ENCODE measurements around the gene DNAH6. TPM values are rescaled to one million over a fixed set of nuclear protein-coding genes. Genes with fewer than 3 reads are reported as not detected.

The DNAH6 gene
- total RNA-seq, 1 experiment from 2014 or later, result 1.6 TPM

- ATAC-seq (no peak), DNase-seq (ENCODE audit: low read depth, low spot score) (no peak)
- H3K9me2 ChIP-seq (ENCODE audit: insufficient read depth), result no peaks in the 10 kb centered on the region
- H3K27ac ChIP-seq (ENCODE audit: low read depth, low read length), result no peak overlapping the region
- RAD21 ChIA-PET (ENCODE audit: low non-redundant PET in 1 of 2, low total read pairs in 2 of 2, uncharacterized antibody in 2 of 2, unreplicated experiment in 2 of 2), result no interaction called here
- H3K9me3 ChIP-seq (ENCODE audit: control insufficient read depth in 1 of 2, insufficient read depth in 1 of 2, low read depth in 1 of 2, low read length in 2 of 2), result no peaks in the 10 kb centered on the region
- H3K36me3 ChIP-seq (ENCODE audit: control insufficient read depth in 1 of 2, insufficient read depth in 2 of 2, low read length in 2 of 2), result no peaks in the 10 kb centered on the region
- BruUV-seq (replicated peaks), result no TSS peak
- POLR2A ChIA-PET, result no interaction called here
- H3K4me1 ChIP-seq (ENCODE audit: control insufficient read depth in 1 of 2, insufficient read depth in 2 of 2, low read length in 2 of 2), result no peaks in the 10 kb centered on the region
- no peak for TF ChIP-seq JUND (IDR thresholded peaks at IDR 0.05)
- TF ChIP-seq POLR2AphosphoS5 (IDR thresholded peaks at IDR 0.05; ENCODE audit: low read depth, low read length), result no peak
- no peak for TF ChIP-seq YY1 (IDR thresholded peaks at IDR 0.05; ENCODE audit: extremely low read depth, insufficient replicate concordance, low read depth, low read length)
- no peak for TF ChIP-seq ELF1 (IDR thresholded peaks at IDR 0.05; ENCODE audit: borderline replicate concordance, low read depth)
- H3K27me3 ChIP-seq (ENCODE audit: insufficient read depth, low read length), result no peaks in the 10 kb centered on the region
- CTCF ChIA-PET, result no interaction called here
- intact Hi-C loops (cut with micrococcal nuclease), result no loop called here
- no peak overlapping the region for H3K9ac ChIP-seq (ENCODE audit: low read length)
- H3K79me2 ChIP-seq (ENCODE audit: insufficient read depth, low read length), result no peaks in the 10 kb centered on the region
- H4K20me1 ChIP-seq (ENCODE audit: insufficient read depth), result no peaks in the 10 kb centered on the region
- H3K4me2 ChIP-seq (ENCODE audit: low read length), result no peak overlapping the region
- H3K4me3 ChIP-seq (replicated peaks in 1 of 2; ENCODE audit: low read depth in 1 of 2, low read length in 2 of 2), result no peak overlapping the region
- H2AFZ ChIP-seq (ENCODE audit: low read depth, low read length, poor library complexity, severe bottlenecking), result no peak overlapping the region
Observed at GRCh38 chr2:84534225-84534624, 17.9 kb downstream of the DNAH6 start.

- H3K27me3 ChIP-seq (ENCODE audit: insufficient read depth, low read length), result no peaks in the 10 kb centered on the region
- TF ChIP-seq ZFX (IDR thresholded peaks at IDR 0.05) (no peak), EZH2 (IDR thresholded peaks at IDR 0.05) (no peak), ATF3 (IDR thresholded peaks at IDR 0.05) (no peak), MAX (IDR thresholded peaks at IDR 0.05) (no peak), ELF1 (IDR thresholded peaks at IDR 0.05; ENCODE audit: borderline replicate concordance, low read depth) (no peak), REST (IDR thresholded peaks at IDR 0.05; ENCODE audit: low read depth) (no peak), EGR1 (IDR thresholded peaks at IDR 0.05; ENCODE audit: low read depth) (no peak), SP1 (IDR thresholded peaks at IDR 0.05; ENCODE audit: low read depth) (no peak), CEBPB (IDR thresholded peaks at IDR 0.05; ENCODE audit: low read depth) (no peak), YY1 (IDR thresholded peaks at IDR 0.05; ENCODE audit: extremely low read depth, insufficient replicate concordance, low read depth, low read length) (no peak), POLR2A (IDR thresholded peaks at IDR 0.05; ENCODE audit: borderline replicate concordance, extremely low read depth, insufficient read depth, insufficient read length) (no peak), ZBTB33 (IDR thresholded peaks at IDR 0.05; ENCODE audit: extremely low read depth, insufficient replicate concordance, low read length) (no peak)
- no peak overlapping the region for H3K4me3 ChIP-seq (replicated peaks in 1 of 2; ENCODE audit: low read depth in 1 of 2, low read length in 2 of 2)
- no peaks in the 10 kb centered on the region for H3K36me3 ChIP-seq (ENCODE audit: control insufficient read depth in 1 of 2, insufficient read depth in 2 of 2, low read length in 2 of 2)
- H3K9ac ChIP-seq (ENCODE audit: low read length), result no peak overlapping the region
- intact Hi-C loops (cut with micrococcal nuclease), result no loop called here
- H3K27ac ChIP-seq (ENCODE audit: low read depth, low read length), result no peak overlapping the region
- DNase-seq (ENCODE audit: low read depth, low spot score) (no peak), ATAC-seq (no peak)
- POLR2A ChIA-PET, result no interaction called here
- RAD21 ChIA-PET (ENCODE audit: low non-redundant PET in 1 of 2, low total read pairs in 2 of 2, uncharacterized antibody in 2 of 2, unreplicated experiment in 2 of 2), result no interaction called here
- H3K79me2 ChIP-seq (ENCODE audit: insufficient read depth, low read length), result no peaks in the 10 kb centered on the region
- no peaks in the 10 kb centered on the region for H4K20me1 ChIP-seq (ENCODE audit: insufficient read depth)
- no peaks in the 10 kb centered on the region for H3K4me1 ChIP-seq (ENCODE audit: control insufficient read depth in 1 of 2, insufficient read depth in 2 of 2, low read length in 2 of 2)
- H3K4me2 ChIP-seq (ENCODE audit: low read length), result no peak overlapping the region
- no peaks in the 10 kb centered on the region for H3K9me2 ChIP-seq (ENCODE audit: insufficient read depth)
- no TSS peak for BruUV-seq (replicated peaks)
- no peaks in the 10 kb centered on the region for H3K9me3 ChIP-seq (ENCODE audit: control insufficient read depth in 1 of 2, insufficient read depth in 1 of 2, low read depth in 1 of 2, low read length in 2 of 2)
- H2AFZ ChIP-seq (ENCODE audit: low read depth, low read length, poor library complexity, severe bottlenecking), result no peak overlapping the region
- CTCF ChIA-PET, result interaction anchor here (2.3 kb wide), 1 partner anchor 11 kb away, joined by 10 read pairs; no protein-coding TSS in a partner anchor
Observed at GRCh38 chr2:84537251-84537650, 21.0 kb downstream of the DNAH6 start.
